ENCODE data around the gene RNMT. TPM values are rescaled to one million over a fixed set of nuclear protein-coding genes. Genes with fewer than 3 reads are reported as not detected.
"Not testable (repeated sequence)": the region's sequence is repeated elsewhere in the genome, so short reads cannot be mapped to it uniquely, and the experiment has no call there.

RNMT gene
- polyA plus RNA-seq, 2 donors, result 6.7 to 9.8 TPM

DNA sequence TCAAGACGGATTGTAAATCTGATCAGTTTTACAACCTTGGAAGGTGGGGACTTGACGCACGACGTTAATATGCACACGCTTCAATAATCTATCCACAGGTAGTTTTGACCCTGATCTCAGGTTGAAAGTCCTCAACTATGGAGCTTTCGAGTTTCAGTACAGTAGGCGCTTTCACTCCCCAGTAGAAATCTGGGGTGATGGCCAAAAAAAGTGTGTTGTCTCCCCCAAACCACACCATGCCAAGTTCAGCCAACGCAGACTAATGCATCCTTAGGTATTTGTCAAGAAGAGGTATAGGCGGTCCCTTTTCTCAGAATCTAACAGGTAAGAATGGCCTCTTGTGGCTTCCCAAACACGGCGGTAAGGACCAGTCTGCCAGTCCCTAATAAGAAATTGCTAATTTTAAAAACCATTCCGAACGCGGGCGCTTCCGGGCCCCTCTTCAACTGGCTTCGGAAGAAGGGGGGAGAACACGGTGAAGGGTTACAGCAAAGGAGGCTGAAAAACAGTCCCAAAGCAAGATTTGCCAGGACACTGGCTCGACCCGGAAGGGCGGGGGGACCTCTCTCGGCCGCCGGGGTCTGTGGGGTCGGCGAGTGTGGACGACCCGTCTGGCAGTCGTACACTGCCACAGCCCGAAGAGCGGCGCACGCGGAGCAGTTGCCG, 774 bp upstream of the RNMT start:
- WGBS, 2 donors, result 5% methylated on average over 30 to 35 of the region's 35 CpGs
- H3K4me3 ChIP-seq (ENCODE audit: low read depth in 1 of 2, low read length in 2 of 2), result peak overlapping the region; percentile 82 to 94
- H3K9me3 ChIP-seq (ENCODE audit: control insufficient read depth in 2 of 2, insufficient read depth in 1 of 2, low read depth in 1 of 2, low read length in 1 of 2), result no peaks in the 10 kb centered on the region
- peaks cover 0 to 2% of the 10 kb centered on the region in 2 donors for H3K4me1 ChIP-seq (ENCODE audit: control insufficient read depth in 2 of 2, insufficient read depth in 2 of 2, low read length in 1 of 2)
- no peaks in the 10 kb centered on the region for H3K36me3 ChIP-seq (ENCODE audit: control insufficient read depth in 2 of 2, insufficient read depth in 2 of 2, low read length in 1 of 2)
- H3K27ac ChIP-seq (ENCODE audit: low read depth in 2 of 2, low read length in 1 of 2), result peak overlapping the region; percentile 39 to 98
- H3K27me3 ChIP-seq (ENCODE audit: control insufficient read depth in 1 of 2, insufficient read depth in 2 of 2, low read length in 2 of 2), result no peaks in the 10 kb centered on the region

GRCh38 chr18:13726972-13727331, 479 bp downstream of the RNMT start:
- Histone ChIP-seq H3K9me3 (ENCODE audit: control insufficient read depth in 2 of 2, insufficient read depth in 1 of 2, low read depth in 1 of 2, low read length in 1 of 2) (no peaks in the 10 kb centered on the region), H3K4me3 (ENCODE audit: low read depth in 1 of 2, low read length in 2 of 2) (peak overlapping the region; percentile 82 to 94), H3K27me3 (ENCODE audit: control insufficient read depth in 1 of 2, insufficient read depth in 2 of 2, low read length in 2 of 2) (no peaks in the 10 kb centered on the region), H3K27ac (ENCODE audit: low read depth in 2 of 2, low read length in 1 of 2) (peak overlapping the region; percentile 88 to 98), H3K4me1 (ENCODE audit: control insufficient read depth in 2 of 2, insufficient read depth in 2 of 2, low read length in 1 of 2) (peaks cover 0 to 2% of the 10 kb centered on the region in 2 donors), H3K36me3 (ENCODE audit: control insufficient read depth in 2 of 2, insufficient read depth in 2 of 2, low read length in 1 of 2) (no peaks in the 10 kb centered on the region)
- 1% methylated on average over 29 to 30 of the region's 30 CpGs for WGBS, 2 donors

- Histone ChIP-seq H3K4me1 (ENCODE audit: control insufficient read depth in 2 of 2, insufficient read depth in 2 of 2, low read length in 1 of 2) (no peaks in the 10 kb centered on the region), H3K4me3 (ENCODE audit: low read depth in 1 of 2, low read length in 2 of 2) (no peak overlapping the region), H3K27ac (ENCODE audit: low read depth in 2 of 2, low read length in 1 of 2) (no peak overlapping the region), H3K36me3 (ENCODE audit: control insufficient read depth in 2 of 2, insufficient read depth in 2 of 2, low read length in 1 of 2) (no peaks in the 10 kb centered on the region), H3K27me3 (ENCODE audit: control insufficient read depth in 1 of 2, insufficient read depth in 2 of 2, low read length in 2 of 2) (no peaks in the 10 kb centered on the region), H3K9me3 (ENCODE audit: control insufficient read depth in 2 of 2, insufficient read depth in 1 of 2, low read depth in 1 of 2, low read length in 1 of 2) (no peaks in the 10 kb centered on the region)
- 70 to 75% methylated on average over 1 of the region's 1 CpG for WGBS, 2 donors
These were observed 4.0 kb downstream of the RNMT start for GRCh38 chr18:13730481-13730880.

- no peak overlapping the region for H3K27ac ChIP-seq (ENCODE audit: low read depth in 2 of 2, low read length in 1 of 2)
- H3K4me3 ChIP-seq (ENCODE audit: low read depth in 1 of 2, low read length in 2 of 2), result no peak overlapping the region
- no peaks in the 10 kb centered on the region for H3K4me1 ChIP-seq (ENCODE audit: control insufficient read depth in 2 of 2, insufficient read depth in 2 of 2, low read length in 1 of 2)
- H3K9me3 ChIP-seq (ENCODE audit: control insufficient read depth in 2 of 2, insufficient read depth in 1 of 2, low read depth in 1 of 2, low read length in 1 of 2), result no peaks in the 10 kb centered on the region
- WGBS, 2 donors, result 92% methylated on average over 2 of the region's 2 CpGs
- peaks cover 0 to 7% of the 10 kb centered on the region in 2 donors for H3K36me3 ChIP-seq (ENCODE audit: control insufficient read depth in 2 of 2, insufficient read depth in 2 of 2, low read length in 1 of 2)
- no peaks in the 10 kb centered on the region for H3K27me3 ChIP-seq (ENCODE audit: control insufficient read depth in 1 of 2, insufficient read depth in 2 of 2, low read length in 2 of 2)
These were observed 9.2 kb downstream of the RNMT start for GRCh38 chr18:13735681-13736080.

GRCh38 chr18:13745696-13746095, 19.2 kb downstream of the RNMT start:
- Histone ChIP-seq H3K4me3 (ENCODE audit: low read depth in 1 of 2, low read length in 2 of 2) (no peak overlapping the region), H3K4me1 (ENCODE audit: control insufficient read depth in 2 of 2, insufficient read depth in 2 of 2, low read length in 1 of 2) (no peaks in the 10 kb centered on the region), H3K27ac (ENCODE audit: low read depth in 2 of 2, low read length in 1 of 2) (no peak overlapping the region), H3K36me3 (ENCODE audit: control insufficient read depth in 2 of 2, insufficient read depth in 2 of 2, low read length in 1 of 2) (peaks cover 7 to 15% of the 10 kb centered on the region in 2 donors), H3K27me3 (ENCODE audit: control insufficient read depth in 1 of 2, insufficient read depth in 2 of 2, low read length in 2 of 2) (no peaks in the 10 kb centered on the region), H3K9me3 (ENCODE audit: control insufficient read depth in 2 of 2, insufficient read depth in 1 of 2, low read depth in 1 of 2, low read length in 1 of 2) (no peaks in the 10 kb centered on the region)
- 51 to 53% methylated on average over 3 of the region's 3 CpGs for WGBS, 2 donors

- H3K36me3 ChIP-seq (ENCODE audit: control insufficient read depth in 2 of 2, insufficient read depth in 2 of 2, low read length in 1 of 2), result peaks cover 7 to 15% of the 10 kb centered on the region in 2 donors
- H3K27ac ChIP-seq (ENCODE audit: low read depth in 2 of 2, low read length in 1 of 2), result no peak overlapping the region
- WGBS, 2 donors, result 91 to 96% methylated on average over 3 of the region's 3 CpGs
- H3K4me3 ChIP-seq (ENCODE audit: low read depth in 1 of 2, low read length in 2 of 2), result no peak overlapping the region
- H3K4me1 ChIP-seq (ENCODE audit: control insufficient read depth in 2 of 2, insufficient read depth in 2 of 2, low read length in 1 of 2), result no peaks in the 10 kb centered on the region
- no peaks in the 10 kb centered on the region for H3K27me3 ChIP-seq (ENCODE audit: control insufficient read depth in 1 of 2, insufficient read depth in 2 of 2, low read length in 2 of 2)
- no peaks in the 10 kb centered on the region for H3K9me3 ChIP-seq (ENCODE audit: control insufficient read depth in 2 of 2, insufficient read depth in 1 of 2, low read depth in 1 of 2, low read length in 1 of 2)
These were observed 20.2 kb downstream of the RNMT start for GRCh38 chr18:13746633-13747032.

- not testable (repeated sequence) for H3K27me3 ChIP-seq (ENCODE audit: control insufficient read depth in 1 of 2, insufficient read depth in 2 of 2, low read length in 2 of 2); H3K4me3 ChIP-seq (ENCODE audit: low read depth in 1 of 2, low read length in 2 of 2); H3K27ac ChIP-seq (ENCODE audit: low read depth in 2 of 2, low read length in 1 of 2); H3K4me1 ChIP-seq (ENCODE audit: control insufficient read depth in 2 of 2, insufficient read depth in 2 of 2, low read length in 1 of 2); H3K9me3 ChIP-seq (ENCODE audit: control insufficient read depth in 2 of 2, insufficient read depth in 1 of 2, low read depth in 1 of 2, low read length in 1 of 2)
- H3K36me3 ChIP-seq (ENCODE audit: control insufficient read depth in 2 of 2, insufficient read depth in 2 of 2, low read length in 1 of 2), result peaks cover 15% of the 10 kb centered on the region in 2 donors
- 96% methylated on average over 3 of the region's 3 CpGs for whole genome bisulfite sequencing, 2 donors
These were observed 25.1 kb downstream of the RNMT start for GRCh38 chr18:13751599-13751998.

- no peak overlapping the region for H3K27ac ChIP-seq (ENCODE audit: low read depth in 2 of 2, low read length in 1 of 2)
- H3K9me3 ChIP-seq (ENCODE audit: control insufficient read depth in 2 of 2, insufficient read depth in 1 of 2, low read depth in 1 of 2, low read length in 1 of 2), result no peaks in the 10 kb centered on the region
- H3K27me3 ChIP-seq (ENCODE audit: control insufficient read depth in 1 of 2, insufficient read depth in 2 of 2, low read length in 2 of 2), result no peaks in the 10 kb centered on the region
- 93 to 99% methylated on average over 2 of the region's 2 CpGs for WGBS, 2 donors
- H3K4me1 ChIP-seq (ENCODE audit: control insufficient read depth in 2 of 2, insufficient read depth in 2 of 2, low read length in 1 of 2), result no peaks in the 10 kb centered on the region
- no peak overlapping the region for H3K4me3 ChIP-seq (ENCODE audit: low read depth in 1 of 2, low read length in 2 of 2)
- H3K36me3 ChIP-seq (ENCODE audit: control insufficient read depth in 2 of 2, insufficient read depth in 2 of 2, low read length in 1 of 2), result peaks cover 6 to 9% of the 10 kb centered on the region in 2 donors
These were observed 29.8 kb downstream of the RNMT start for GRCh38 chr18:13756261-13756660.

DNA sequence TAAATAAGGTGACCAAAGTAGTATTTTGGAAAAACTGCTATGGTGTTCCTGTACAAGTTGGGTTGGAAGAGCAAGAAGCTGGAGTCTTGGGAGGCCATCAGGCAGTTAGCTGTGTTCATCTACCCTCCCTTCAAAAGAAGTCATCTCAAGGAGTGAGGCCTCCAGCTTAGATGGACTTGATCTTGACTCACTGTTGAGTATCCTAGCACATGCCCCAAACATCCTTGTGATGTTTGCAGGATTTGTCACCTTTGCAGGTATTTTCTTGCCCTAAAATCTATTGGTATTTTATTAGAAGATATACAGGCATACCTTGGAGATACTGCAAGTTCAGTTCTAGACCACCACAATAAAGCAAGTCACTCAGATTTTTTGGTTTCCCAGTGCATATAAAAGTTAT, 30.2 kb downstream of the RNMT start:
- no peaks in the 10 kb centered on the region for H3K27me3 ChIP-seq (ENCODE audit: control insufficient read depth in 1 of 2, insufficient read depth in 2 of 2, low read length in 2 of 2)
- no peaks in the 10 kb centered on the region for H3K9me3 ChIP-seq (ENCODE audit: control insufficient read depth in 2 of 2, insufficient read depth in 1 of 2, low read depth in 1 of 2, low read length in 1 of 2)
- peaks cover 6 to 13% of the 10 kb centered on the region in 2 donors for H3K36me3 ChIP-seq (ENCODE audit: control insufficient read depth in 2 of 2, insufficient read depth in 2 of 2, low read length in 1 of 2)
- H3K4me3 ChIP-seq (ENCODE audit: low read depth in 1 of 2, low read length in 2 of 2), result no peak overlapping the region
- H3K4me1 ChIP-seq (ENCODE audit: control insufficient read depth in 2 of 2, insufficient read depth in 2 of 2, low read length in 1 of 2), result no peaks in the 10 kb centered on the region
- no peak overlapping the region for H3K27ac ChIP-seq (ENCODE audit: low read depth in 2 of 2, low read length in 1 of 2)

- no peak overlapping the region for H3K27ac ChIP-seq (ENCODE audit: low read depth in 2 of 2, low read length in 1 of 2)
- H3K27me3 ChIP-seq (ENCODE audit: control insufficient read depth in 1 of 2, insufficient read depth in 2 of 2, low read length in 2 of 2), result no peaks in the 10 kb centered on the region
- 81 to 95% methylated on average over 1 of the region's 1 CpG for WGBS, 2 donors
- H3K9me3 ChIP-seq (ENCODE audit: control insufficient read depth in 2 of 2, insufficient read depth in 1 of 2, low read depth in 1 of 2, low read length in 1 of 2), result no peaks in the 10 kb centered on the region
- no peaks in the 10 kb centered on the region for H3K4me1 ChIP-seq (ENCODE audit: control insufficient read depth in 2 of 2, insufficient read depth in 2 of 2, low read length in 1 of 2)
- peaks cover 8 to 14% of the 10 kb centered on the region in 2 donors for H3K36me3 ChIP-seq (ENCODE audit: control insufficient read depth in 2 of 2, insufficient read depth in 2 of 2, low read length in 1 of 2)
- no peak overlapping the region for H3K4me3 ChIP-seq (ENCODE audit: low read depth in 1 of 2, low read length in 2 of 2)
These were observed 32.1 kb downstream of the RNMT start for GRCh38 chr18:13758622-13759021.

All from esophagus (tissue), 2 donors.